Right renal cortex interstitium (tissue), 3 donors: Measurements from ENCODE around the gene AKIRIN2. TPM values are rescaled to one million over a fixed set of nuclear protein-coding genes. Genes with fewer than 3 reads are reported as not detected.
"Not testable (repeated sequence)": the region's sequence is repeated elsewhere in the genome, so short reads cannot be mapped to it uniquely, and the experiment has no call there.

Experiments used
- DNase-seq, 3 donors: peaks; one replicate each; pipeline ENCODE4 v3.0.0-alpha.2; 2013; ENCODE audit warnings: low read depth in 3 of 3, low spot score in 2 of 3
- polyA plus RNA-seq, 3 donors: library from polyadenylated mRNA; unstranded; fragments of 120-200 nt; gene quantifications; one replicate each; pipeline ENCODE4 v1.2.1, GENCODE V29; 2013; ENCODE audit not compliant: insufficient read length in 3 of 3

The AKIRIN2 gene
- polyA plus RNA-seq, 3 donors: 67.7 to 69.8 (median 69.6) TPM

- no peak for DNase-seq
These were observed 19.3 kb upstream of the AKIRIN2 start for GRCh38 chr6:87721311-87721710.

DNA sequence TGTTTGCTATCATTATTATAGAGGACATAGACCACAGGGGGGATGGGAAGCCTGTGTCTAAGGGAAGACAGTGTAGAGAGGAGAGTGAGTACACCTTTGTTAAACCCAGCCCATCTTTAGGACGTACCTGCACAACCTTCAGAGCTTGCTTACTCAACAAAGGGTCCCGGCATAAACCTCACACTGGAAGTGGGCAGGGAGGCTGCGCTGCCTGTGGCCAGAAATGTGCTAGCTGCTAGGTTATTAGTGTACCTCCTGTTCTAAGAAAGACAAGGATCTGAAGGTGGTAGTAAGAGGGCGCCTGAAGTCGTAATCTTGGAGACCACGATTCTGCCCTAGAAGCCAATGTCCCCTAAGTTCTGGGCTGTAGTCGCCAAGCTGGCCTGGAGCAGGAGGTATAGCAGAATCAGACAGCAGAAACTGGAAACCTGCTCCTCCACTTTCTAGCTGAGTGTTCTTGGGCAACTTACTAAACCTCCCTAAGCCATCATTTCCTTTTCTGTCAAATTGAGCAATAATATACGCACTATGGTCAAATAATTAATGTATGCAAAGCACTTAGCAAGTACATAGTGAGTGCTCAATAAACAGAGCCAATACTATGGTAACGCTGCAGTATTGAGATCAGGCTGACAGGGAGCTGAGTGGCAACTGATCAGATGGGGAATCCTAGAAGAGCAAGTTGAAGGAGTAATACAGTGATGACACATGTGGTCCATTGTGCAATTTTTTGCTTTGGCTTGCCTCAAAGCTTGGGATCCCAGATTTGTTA is 16.8 kb upstream of the AKIRIN2 start:
- DNase-seq: no peak

DNA sequence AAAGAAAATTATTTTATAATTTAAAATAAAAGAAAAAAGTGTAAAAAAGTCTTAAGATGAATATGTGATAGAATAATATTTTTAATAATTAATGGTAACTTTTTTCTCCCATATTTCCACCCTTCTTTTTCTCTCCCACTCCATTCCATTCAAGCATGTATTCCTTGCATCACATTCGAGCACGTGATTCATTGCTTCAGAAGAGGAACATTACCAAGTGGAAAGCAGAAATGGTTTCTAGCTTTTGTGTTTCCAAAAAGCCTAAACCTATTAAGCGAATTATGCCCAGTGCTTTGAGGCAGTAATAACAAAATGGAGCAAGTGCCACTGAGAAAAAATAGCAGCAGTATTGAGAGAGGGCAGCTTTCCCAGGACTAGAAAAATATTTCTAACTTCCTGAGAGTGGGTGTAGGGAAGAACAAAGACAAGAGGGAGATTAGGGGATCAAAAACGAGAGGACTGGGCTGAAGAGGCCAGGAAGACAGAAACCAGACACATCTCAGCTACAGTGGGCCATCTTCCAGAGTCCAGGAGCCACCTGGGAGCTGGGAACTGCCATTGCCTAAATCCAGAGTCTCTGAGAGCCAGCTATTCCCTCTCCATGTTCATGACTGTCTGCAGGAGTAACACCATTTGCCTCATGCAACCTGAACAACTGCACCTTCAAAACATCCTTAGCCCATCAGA is 15.0 kb upstream of the AKIRIN2 start:
- DNase-seq: no peak

DNA sequence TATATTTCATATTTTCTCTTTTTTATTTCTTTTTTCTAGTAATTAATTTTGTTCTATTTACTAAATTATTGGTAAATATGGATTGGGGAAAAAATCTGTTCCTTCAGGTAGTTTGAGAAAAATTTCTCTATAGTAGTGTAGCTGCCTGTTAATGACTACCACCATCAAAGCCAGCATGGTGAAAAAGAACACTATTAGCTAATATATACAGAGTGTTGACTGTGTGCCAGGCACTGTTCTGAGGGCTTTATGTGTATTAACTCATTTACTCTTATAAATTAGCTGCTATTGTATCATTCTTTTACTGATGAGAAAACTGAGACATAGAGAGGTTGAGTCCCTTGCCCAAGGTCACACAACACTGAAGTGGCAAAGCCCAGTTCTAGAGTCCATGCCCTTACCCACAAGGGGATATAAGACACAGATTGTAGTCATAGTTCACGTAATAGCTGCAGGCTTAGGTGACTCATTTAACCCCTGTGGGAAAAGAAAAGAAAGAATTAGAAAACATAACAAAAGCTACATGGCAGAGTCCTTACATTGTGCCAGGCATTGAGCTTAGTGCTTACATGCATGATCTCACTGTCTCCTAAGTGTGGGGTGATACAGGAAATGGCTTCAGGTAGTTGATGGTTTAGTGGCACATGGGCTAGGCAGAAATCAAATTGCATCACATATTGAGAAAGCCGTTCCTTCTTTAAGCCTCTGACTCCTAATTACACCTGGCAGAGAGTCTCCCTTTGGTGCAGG is 12.2 kb upstream of the AKIRIN2 start:
- no peak for DNase-seq

DNA sequence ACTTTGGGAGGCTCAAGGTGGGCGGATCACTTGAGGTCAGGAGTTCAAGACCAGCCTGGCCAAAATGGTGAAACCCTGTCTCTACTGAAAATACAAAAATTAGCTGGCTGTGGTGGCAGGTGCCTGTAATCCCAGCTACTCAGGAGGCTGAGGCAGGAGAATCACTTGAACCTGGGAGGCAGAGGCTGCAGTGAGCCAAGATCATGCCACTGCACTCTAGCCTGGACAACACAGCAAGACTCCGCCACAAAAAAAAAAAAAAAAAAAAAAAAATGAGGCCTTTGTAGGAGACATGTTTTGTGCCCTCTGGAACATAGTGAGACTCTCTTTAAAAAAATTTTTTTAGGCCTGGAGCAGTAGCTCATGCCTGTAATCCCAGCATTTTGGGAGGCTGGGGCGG is 10.7 kb upstream of the AKIRIN2 start:
- DNase-seq: not testable (repeated sequence)

- no peak for DNase-seq
These were observed 8.1 kb upstream of the AKIRIN2 start for GRCh38 chr6:87710090-87710489.

- not testable (repeated sequence) for DNase-seq
These were observed 6.8 kb upstream of the AKIRIN2 start for GRCh38 chr6:87708581-87709427.

- no peak for DNase-seq
These were observed 4.3 kb upstream of the AKIRIN2 start for GRCh38 chr6:87706187-87706966.

DNA sequence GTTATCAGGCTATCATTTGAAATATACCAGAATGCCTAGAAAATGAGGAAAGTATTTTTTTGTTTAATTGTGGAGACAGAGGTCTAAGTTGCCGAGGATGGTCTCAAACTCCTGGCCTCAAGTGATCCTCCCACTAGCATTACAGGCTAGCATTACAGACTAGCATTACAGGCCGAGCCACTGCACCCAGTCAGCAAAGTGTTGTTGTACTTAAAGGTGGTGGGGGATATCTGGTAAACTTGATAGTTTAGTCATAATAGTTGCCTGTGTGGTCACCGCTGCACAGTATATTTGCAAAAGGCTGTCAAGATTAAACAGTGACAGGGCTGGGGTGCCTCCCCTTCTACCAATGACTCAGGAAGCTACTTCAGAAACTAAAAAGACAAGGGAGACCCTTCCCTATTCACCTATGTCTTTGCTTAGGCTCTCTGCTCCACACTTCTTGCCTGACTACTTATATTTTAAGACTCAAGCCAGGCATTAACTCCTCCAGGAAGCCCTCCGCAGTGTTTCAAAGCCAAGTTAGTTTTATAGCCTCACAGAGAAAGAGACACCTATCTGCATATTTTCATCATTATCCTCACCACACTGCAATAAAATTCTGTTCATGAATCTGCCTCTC is 3.1 kb upstream of the AKIRIN2 start:
- no peak for DNase-seq

- not testable (repeated sequence) for DNase-seq
These were observed 1.0 kb upstream of the AKIRIN2 start for GRCh38 chr6:87703039-87703438.

DNA sequence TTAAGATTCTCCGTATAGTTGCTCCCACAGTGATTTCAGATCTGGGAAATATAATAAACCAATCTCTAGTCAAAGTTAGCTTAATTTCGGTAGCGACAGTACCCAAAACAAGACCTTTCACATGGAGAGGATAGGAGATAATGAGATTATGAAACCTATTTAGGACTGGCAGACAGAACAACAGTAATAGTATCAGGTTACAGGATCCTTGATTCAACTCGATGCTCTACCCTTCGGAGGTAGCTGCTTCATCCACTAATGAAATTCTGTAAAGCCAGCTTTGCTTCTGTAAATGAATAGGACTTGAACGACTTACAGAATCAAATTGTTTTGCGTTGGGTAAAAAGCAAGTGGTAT is 534 bp upstream of the AKIRIN2 start:
- no peak for DNase-seq

GRCh38 chr6:87701344-87701675 is 723 bp downstream of the AKIRIN2 start:
- DNase-seq: no peak

DNA sequence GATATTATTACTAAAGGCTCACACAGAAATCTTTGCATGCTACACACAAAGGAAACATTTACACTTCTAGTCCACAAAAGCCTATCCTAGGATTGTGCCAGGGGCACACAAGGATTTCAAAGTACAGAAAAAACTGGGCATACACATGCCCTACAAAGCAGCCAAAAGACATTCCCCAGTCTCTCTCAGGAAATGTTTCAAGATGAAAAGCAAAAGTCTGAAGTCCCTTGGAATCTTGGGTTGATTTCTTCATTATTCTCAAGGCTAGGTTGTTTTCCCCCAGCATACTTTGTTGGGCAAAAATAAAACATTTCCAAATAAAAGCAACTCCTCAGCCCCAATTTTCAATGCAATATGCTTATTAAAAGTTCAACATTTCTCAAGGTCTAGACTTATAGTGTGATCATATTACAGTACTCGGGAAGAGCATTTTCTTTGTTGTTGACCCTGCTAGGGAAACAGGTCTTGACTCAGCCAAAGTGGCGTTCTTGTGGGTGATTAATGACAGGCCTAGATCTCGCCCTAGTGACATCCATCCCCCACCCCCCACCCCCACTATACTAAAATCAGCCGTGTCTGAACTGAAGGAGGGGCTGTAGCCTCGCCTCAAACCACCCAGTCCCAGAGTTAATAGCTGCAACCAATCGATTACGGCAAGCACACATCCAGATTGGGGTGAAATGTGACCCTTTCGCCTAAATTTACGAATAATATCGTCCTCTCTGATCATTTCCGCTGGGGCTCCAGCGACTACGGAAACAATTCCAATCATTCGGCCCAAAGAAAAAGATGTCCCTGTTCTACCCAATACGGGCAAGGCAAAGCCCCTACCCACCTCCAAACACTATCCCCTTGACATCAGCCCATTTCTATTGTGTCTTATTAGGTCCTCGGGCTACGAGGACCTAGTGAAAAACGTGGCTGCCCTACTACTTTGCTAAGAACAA is 1.4 kb downstream of the AKIRIN2 start:
- peak in 2 of 3 donors; percentile 47 to 55 for DNase-seq

GRCh38 chr6:87699576-87699975 is 2.5 kb downstream of the AKIRIN2 start:
- no peak for DNase-seq

GRCh38 chr6:87698547-87699006 is 3.5 kb downstream of the AKIRIN2 start:
- DNase-seq: no peak

DNA sequence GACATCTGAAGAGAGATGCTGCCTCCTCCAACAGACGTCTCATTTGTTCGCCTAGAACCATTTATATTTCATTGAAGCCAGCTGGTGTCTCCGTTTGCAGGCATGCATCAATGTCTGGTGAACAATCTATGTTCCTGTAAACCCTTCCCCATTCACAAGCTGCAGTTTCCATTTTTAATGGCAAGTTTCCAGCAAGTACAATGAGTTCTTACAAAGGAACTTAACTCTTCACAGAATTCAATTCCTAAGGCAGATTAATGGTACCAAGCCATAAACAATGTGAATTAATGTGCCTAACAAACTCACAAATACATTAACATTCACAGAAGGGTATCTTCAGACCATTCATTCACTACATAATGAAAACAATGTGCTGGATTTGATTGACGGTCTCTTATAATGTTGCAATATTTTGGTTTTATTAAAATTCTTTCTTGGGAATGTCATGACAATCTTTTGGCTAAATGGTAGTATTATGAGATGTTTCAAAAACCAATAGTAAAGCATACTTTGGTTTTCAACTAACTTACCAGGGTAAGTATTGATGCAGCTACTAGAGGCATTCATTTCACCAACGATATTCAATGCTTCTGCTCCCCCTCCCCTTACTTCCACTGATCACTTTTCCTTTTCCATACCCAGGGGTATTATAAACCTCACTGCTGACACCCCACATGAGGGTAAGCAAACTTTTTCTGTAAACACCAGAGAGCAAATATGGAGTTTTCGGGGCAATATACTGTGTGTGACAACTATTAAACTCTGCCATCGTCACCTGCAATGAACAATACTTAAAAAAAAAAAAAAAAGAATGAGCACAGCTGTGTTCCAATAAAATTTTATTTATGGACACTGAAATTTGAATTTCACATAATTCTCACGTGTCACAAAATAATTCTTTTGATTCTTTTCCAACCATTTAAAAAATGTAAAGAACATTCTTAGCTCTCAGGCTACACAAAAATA is 4.2 kb downstream of the AKIRIN2 start:
- DNase-seq: peak; percentile 67 to 72 (median 67)

DNA sequence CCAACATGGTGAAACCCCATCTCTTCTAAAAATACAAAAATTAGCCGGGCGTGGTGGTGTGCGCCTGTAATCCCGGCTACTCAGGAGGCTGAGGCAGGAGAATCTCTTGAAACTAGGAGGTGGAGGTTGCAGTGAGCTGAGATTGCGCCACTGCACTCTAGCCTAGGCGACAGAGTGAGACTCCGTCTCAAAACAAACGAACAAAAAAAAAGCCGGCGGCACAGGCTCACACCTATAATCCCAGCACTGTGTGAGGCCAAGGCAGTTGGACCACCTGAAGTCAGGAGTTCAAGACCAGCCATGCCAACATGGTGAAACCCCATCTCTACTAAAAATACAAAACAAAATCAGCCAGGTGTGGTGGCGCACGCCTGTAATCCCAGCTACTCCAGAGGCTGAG is 5.2 kb downstream of the AKIRIN2 start:
- not testable (repeated sequence) for DNase-seq
